Measurements from ENCODE around the gene EDRF1.

GRCh38 chr10:125792342-125793300 is 73.1 kb downstream of the EDRF1 start:
- no peak for TF ChIP-seq HDAC2 (IDR thresholded peaks at IDR 0.05)
- TF ChIP-seq CTCF (IDR thresholded peaks at IDR 0.05): no peak
- no peak for TF ChIP-seq EP300 (IDR thresholded peaks at IDR 0.05)
- no peak for TF ChIP-seq HOXB13 (CRISPR knock-in tag; IDR thresholded peaks at IDR 0.05; ENCODE audit: low read depth)
- TF ChIP-seq CEBPB (IDR thresholded peaks at IDR 0.05): no peak
- TF ChIP-seq CHD2 (IDR thresholded peaks at IDR 0.05; ENCODE audit: low read length, partially characterized antibody): no peak
- TF ChIP-seq POLR2AphosphoS2 (conservative IDR thresholded peaks at IDR 0.05; ENCODE audit: low read length): no peak
- TF ChIP-seq FOSL2 (IDR thresholded peaks at IDR 0.05): no peak
- no peak for TF ChIP-seq FOSL2 (CRISPR knock-in tag; IDR thresholded peaks at IDR 0.05)
- no peak for TF ChIP-seq POLR2A (IDR thresholded peaks at IDR 0.05; ENCODE audit: low read length)
- TF ChIP-seq RAD21 (conservative IDR thresholded peaks at IDR 0.05 in 1 of 2, IDR thresholded peaks at IDR 0.05 in 1 of 2): no peak
- no peak for TF ChIP-seq CHD4 (IDR thresholded peaks at IDR 0.05; ENCODE audit: borderline replicate concordance)
- TF ChIP-seq REST (IDR thresholded peaks at IDR 0.05): no peak

Data from A549 (cell line).